HepG2 (cell line): Measurements from ENCODE around the gene ATRIP. TPM values are rescaled to one million over a fixed set of nuclear protein-coding genes. Genes with fewer than 3 reads are reported as not detected.

ENCODE experiments used
- ARNT ChIP-seq: fragments of 450-650 bp; IDR thresholded peaks from 2 replicates; pipeline ENCODE4 v1.6.1; 2017
- E2F5 ChIP-seq: sonication (generic); formaldehyde crosslinking; conservative IDR thresholded peaks from 2 replicates; pipeline ENCODE4 v1.4.0; 2020; ENCODE audit warnings: missing genetic modification reagents
- GLMP ChIP-seq: sonication (generic); formaldehyde crosslinking; IDR thresholded peaks from 2 replicates; pipeline ENCODE4 v1.9.0; 2021; ENCODE audit warnings: missing genetic modification reagents, mild to moderate bottlenecking, borderline replicate concordance
- HBP1 ChIP-seq: IDR thresholded peaks from 2 replicates; pipeline ENCODE4 v1.6.1; 2016; ENCODE audit warnings: low read depth, control low read depth
- MNT ChIP-seq: fragments of 450-650 bp; IDR thresholded peaks from 2 replicates; pipeline ENCODE4 v1.6.1; 2016
- NBN ChIP-seq: fragments of 450-650 bp; conservative IDR thresholded peaks from 2 replicates; pipeline ENCODE4 v1.6.1; 2017
- SOX5 ChIP-seq: IDR thresholded peaks from 2 replicates; pipeline ENCODE4 v1.6.1; 2016; ENCODE audit warnings: borderline replicate concordance
- TGIF2 ChIP-seq: IDR thresholded peaks from 2 replicates; pipeline ENCODE4 v1.6.1; 2016; ENCODE audit warnings: control low read depth, missing compliant biosample characterization
- ZNF296 ChIP-seq: sonication (generic); formaldehyde crosslinking; conservative IDR thresholded peaks from 2 replicates; pipeline ENCODE4 v1.5.0; 2020; ENCODE audit warnings: mild to moderate bottlenecking, missing genetic modification reagents
- ZNF431 ChIP-seq: sonication (generic); formaldehyde crosslinking; IDR thresholded peaks from 2 replicates; pipeline ENCODE4 v1.9.0; 2022; ENCODE audit warnings: missing genetic modification reagents, low read depth, mild to moderate bottlenecking, borderline replicate concordance
- ZSCAN25 ChIP-seq: sonication (generic); formaldehyde crosslinking; IDR thresholded peaks from 2 replicates; pipeline ENCODE4 v1.8.0; 2022; ENCODE audit warnings: mild to moderate bottlenecking, missing genetic modification reagents
- polyA plus RNA-seq, 8 experiments: library from polyadenylated mRNA; depleted of rRNA in 3 of 8; stranded (reverse) in 7 of 8; unstranded in 1 of 8; fragments of >200 nt; fragmentation: Illumina TruSeq in 4 of 8; extraction: Trizol in 4 of 8; gene quantifications; 2 replicates each; pipeline versions ENCODE4 v1.2.1 to v1.2.3, GENCODE V29; 2011 to 2016; ENCODE audit warnings: low read depth in 4 of 8, missing spikeins in 1 of 8, mixed read lengths in 1 of 8; ENCODE audit not compliant: insufficient read depth in 1 of 8
- total RNA-seq, 5 experiments: library from RNA; depleted of rRNA; stranded (reverse); fragments of >200 nt; fragmentation: Illumina TruSeq; extraction: Trizol; gene quantifications; 2 replicates each; pipeline ENCODE4 v1.2.3, GENCODE V29; 2016; ENCODE audit warnings: low read depth in 1 of 5

ATRIP gene
- total and polyA plus RNA-seq, 2 of the 13 experiments (the other 11 are each of a cell fraction or from before 2014, with no cell fraction given), result 5.1 to 12.5 TPM

- TF ChIP-seq E2F5 (CRISPR knock-in tag) (no peak), ZNF431 (CRISPR knock-in tag) (no peak), NBN (no peak), GLMP (CRISPR knock-in tag) (no peak), MNT (no peak), ZSCAN25 (CRISPR knock-in tag) (no peak), ZNF296 (CRISPR knock-in tag) (no peak), TGIF2 (peak; percentile 25; the same call in 1 of the 2 replicates), HBP1 (peak; percentile 34; the same call in 1 of the 2 replicates), SOX5 (CRISPR knock-in tag) (0 out of 2 replicates have a peak, but pooled peaks have one; percentile 16), ARNT (no peak)
Measured at GRCh38 chr3:48507256-48508061, 60.9 kb downstream of the ATRIP start (continued).
